ENCODE measurements around the gene UBXN2A. TPM values are rescaled to one million over a fixed set of nuclear protein-coding genes. Genes with fewer than 3 reads are reported as not detected.

UBXN2A gene
- total and polyA plus RNA-seq, 10 of the 15 experiments (the other 5 are each of a cell fraction or from before 2014, with no cell fraction given): 3.7 to 23.5 (median 14.6) TPM

DNA sequence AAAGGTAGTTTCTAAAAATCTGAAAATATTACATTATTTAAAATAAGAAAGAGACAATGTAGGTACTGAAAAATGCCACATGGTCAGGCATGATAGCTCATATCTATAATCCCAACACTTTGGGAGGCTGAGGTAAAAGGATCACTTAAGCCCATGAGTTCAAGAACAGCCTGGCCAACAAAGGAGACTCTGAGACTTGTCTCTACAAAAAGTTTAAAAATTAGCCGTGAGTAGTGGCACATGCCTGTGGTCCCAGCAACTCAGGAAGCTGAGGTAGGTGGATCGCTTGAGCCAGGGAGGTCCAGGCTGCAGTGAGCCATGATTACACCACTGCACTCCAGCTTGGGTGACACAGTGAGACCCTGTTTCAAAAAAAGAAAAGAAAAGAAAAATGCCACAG, 35.1 kb upstream of the UBXN2A start:
- CTCF ChIA-PET: interaction anchor here (0.6 to 1.3 kb wide), 3 partner anchors 13 to 81 kb away, joined by 3 to 5 read pairs (median 3); no protein-coding TSS in a partner anchor

DNA sequence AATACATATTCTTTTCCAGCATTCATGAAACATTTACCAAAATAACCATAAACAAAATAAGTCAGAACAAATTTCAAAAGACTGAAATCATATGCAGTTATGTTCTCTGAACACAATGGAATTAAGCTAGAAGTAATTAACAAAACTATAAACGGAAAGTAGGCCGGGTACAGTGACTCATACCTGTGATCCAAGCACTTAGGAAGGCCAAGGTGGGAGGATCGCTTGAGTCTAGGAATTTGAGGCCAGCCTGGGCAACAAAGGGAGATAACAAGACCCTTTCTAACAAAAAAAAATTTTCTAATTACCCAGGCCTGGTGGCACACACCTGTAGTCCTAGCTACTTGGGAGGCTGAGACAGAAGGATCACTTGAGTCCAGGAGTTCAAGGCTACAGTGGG, 28.2 kb upstream of the UBXN2A start:
- Histone ChIP-seq H3K4me1 (ENCODE audit: control insufficient read depth, insufficient read depth, low read length) (peaks cover 7% of the 10 kb centered on the region), H3K9me3 (replicated peaks; ENCODE audit: control insufficient read depth, insufficient read depth, low read length) (no peaks in the 10 kb centered on the region; the same call in 2 of the 3 replicates), H3K9ac (ENCODE audit: control insufficient read depth, insufficient read depth, low read length) (no peak overlapping the region), H3K36me3 (ENCODE audit: control insufficient read depth in 2 of 2, insufficient read depth in 2 of 2, low read length in 1 of 2) (no peaks in the 10 kb centered on the region; a peak in 1 of 4 replicates), H3K4me2 (ENCODE audit: control insufficient read depth, insufficient read depth) (no peak overlapping the region), H3K27me3 (replicated peaks in 1 of 2; ENCODE audit: control insufficient read depth in 2 of 2, insufficient read depth in 2 of 2, low read length in 1 of 2) (no peaks in the 10 kb centered on the region), H2AFZ (ENCODE audit: control insufficient read depth, low read depth, low read length) (no peak overlapping the region), H4K20me1 (ENCODE audit: control insufficient read depth, insufficient read depth) (no peaks in the 10 kb centered on the region), H3K79me2 (ENCODE audit: control insufficient read depth, insufficient read depth, low read length) (peaks cover 55% of the 10 kb centered on the region), H3K4me3 (no peak overlapping the region), H3K27ac (ENCODE audit: control insufficient read depth, insufficient read depth) (no peak overlapping the region)
- ChIA-PET POLR2A (interaction anchor here (1.3 to 1.5 kb wide), 2 partner anchors 11 to 30 kb away, joined by 3 read pairs; no protein-coding TSS in a partner anchor), CTCF (interaction anchor here (1.1 kb wide), 1 partner anchor 12 kb away, joined by 3 read pairs; no protein-coding TSS in a partner anchor), RAD21 (ENCODE audit: unreplicated experiment) (no interaction called here), SMC1A (ENCODE audit: uncharacterized antibody, unreplicated experiment) (interaction anchor here (1.1 kb wide), 1 partner anchor 10 kb away, joined by 3 read pairs; no protein-coding TSS in a partner anchor)
- in situ Hi-C loops (cut with MboI): no loop called here
- no TSS peak for BruUV-seq (replicated peaks)
- FAIRE-seq: no peak
- no peak for ATAC-seq
- DNase-seq (ENCODE audit: low read depth, low spot score): no peak
- 100% methylated on average over 3 of the region's 3 CpGs for WGBS (ENCODE audit: insufficient coverage, insufficient replicate concordance, low lambda C conversion rate, missing lambda C conversion rate)
- intact Hi-C loops (cut with micrococcal nuclease; ENCODE audit: unreplicated experiment): no loop called here
- no peak for TF ChIP-seq IKZF1 (conservative IDR thresholded peaks at IDR 0.05)
- TF ChIP-seq, protein P1, sequence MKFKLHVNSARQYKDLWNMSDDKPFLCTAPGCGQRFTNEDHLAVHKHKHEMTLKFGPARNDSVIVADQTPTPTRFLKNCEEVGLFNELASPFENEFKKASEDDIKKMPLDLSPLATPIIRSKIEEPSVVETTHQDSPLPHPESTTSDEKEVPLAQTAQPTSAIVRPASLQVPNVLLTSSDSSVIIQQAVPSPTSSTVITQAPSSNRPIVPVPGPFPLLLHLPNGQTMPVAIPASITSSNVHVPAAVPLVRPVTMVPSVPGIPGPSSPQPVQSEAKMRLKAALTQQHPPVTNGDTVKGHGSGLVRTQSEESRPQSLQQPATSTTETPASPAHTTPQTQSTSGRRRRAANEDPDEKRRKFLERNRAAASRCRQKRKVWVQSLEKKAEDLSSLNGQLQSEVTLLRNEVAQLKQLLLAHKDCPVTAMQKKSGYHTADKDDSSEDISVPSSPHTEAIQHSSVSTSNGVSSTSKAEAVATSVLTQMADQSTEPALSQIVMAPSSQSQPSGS (IDR thresholded peaks at IDR 0.05; ENCODE audit: low read length): no peak
- TF ChIP-seq BCL11A (IDR thresholded peaks at IDR 0.05; ENCODE audit: low read depth, low read length): no peak
- TF ChIP-seq POLR2A (IDR thresholded peaks at IDR 0.05; ENCODE audit: low read depth, low read length): no peak
- TF ChIP-seq ESRRA (IDR thresholded peaks at IDR 0.05; ENCODE audit: low read length): no peak
- TF ChIP-seq SUPT20H (IDR thresholded peaks at IDR 0.05; ENCODE audit: borderline replicate concordance, control insufficient read depth, low read depth, low read length): no peak
- no peak for TF ChIP-seq KDM1A (IDR thresholded peaks at IDR 0.05; ENCODE audit: borderline replicate concordance)
- no peak for TF ChIP-seq EZH2 (IDR thresholded peaks at IDR 0.05; ENCODE audit: borderline replicate concordance, control insufficient read depth, low read depth, low read length)
- no peak for TF ChIP-seq RCOR1 (conservative IDR thresholded peaks at IDR 0.05; ENCODE audit: low read depth, low read length)
- TF ChIP-seq HDAC6 (IDR thresholded peaks at IDR 0.05; ENCODE audit: unreplicated experiment): no peak
- no peak for TF ChIP-seq BHLHE40 (IDR thresholded peaks at IDR 0.05; ENCODE audit: borderline replicate concordance in 1 of 2, low read depth in 2 of 2, low read length in 1 of 2)
- TF ChIP-seq, protein P2, sequence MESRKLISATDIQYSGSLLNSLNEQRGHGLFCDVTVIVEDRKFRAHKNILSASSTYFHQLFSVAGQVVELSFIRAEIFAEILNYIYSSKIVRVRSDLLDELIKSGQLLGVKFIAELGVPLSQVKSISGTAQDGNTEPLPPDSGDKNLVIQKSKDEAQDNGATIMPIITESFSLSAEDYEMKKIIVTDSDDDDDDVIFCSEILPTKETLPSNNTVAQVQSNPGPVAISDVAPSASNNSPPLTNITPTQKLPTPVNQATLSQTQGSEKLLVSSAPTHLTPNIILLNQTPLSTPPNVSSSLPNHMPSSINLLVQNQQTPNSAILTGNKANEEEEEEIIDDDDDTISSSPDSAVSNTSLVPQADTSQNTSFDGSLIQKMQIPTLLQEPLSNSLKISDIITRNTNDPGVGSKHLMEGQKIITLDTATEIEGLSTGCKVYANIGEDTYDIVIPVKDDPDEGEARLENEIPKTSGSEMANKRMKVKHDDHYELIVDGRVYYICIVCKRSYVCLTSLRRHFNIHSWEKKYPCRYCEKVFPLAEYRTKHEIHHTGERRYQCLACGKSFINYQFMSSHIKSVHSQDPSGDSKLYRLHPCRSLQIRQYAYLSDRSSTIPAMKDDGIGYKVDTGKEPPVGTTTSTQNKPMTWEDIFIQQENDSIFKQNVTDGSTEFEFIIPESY (IDR thresholded peaks at IDR 0.05): no peak

More for the DNA sequence above, 35.1 kb upstream of the UBXN2A start:
- in situ Hi-C loops (cut with MboI) (no loop called here), intact Hi-C loops (cut with micrococcal nuclease; ENCODE audit: unreplicated experiment) (no loop called here)
- no peak for FAIRE-seq
- Histone ChIP-seq H3K36me3 (ENCODE audit: control insufficient read depth in 2 of 2, insufficient read depth in 2 of 2, low read length in 1 of 2) (no peaks in the 10 kb centered on the region; a peak in 1 of 4 replicates), H3K4me2 (ENCODE audit: control insufficient read depth, insufficient read depth) (no peak overlapping the region), H3K27me3 (replicated peaks in 1 of 2; ENCODE audit: control insufficient read depth in 2 of 2, insufficient read depth in 2 of 2, low read length in 1 of 2) (no peaks in the 10 kb centered on the region), H3K79me2 (ENCODE audit: control insufficient read depth, insufficient read depth, low read length) (peaks cover 41% of the 10 kb centered on the region), H3K9ac (ENCODE audit: control insufficient read depth, insufficient read depth, low read length) (no peak overlapping the region), H3K27ac (ENCODE audit: control insufficient read depth, insufficient read depth) (no peak overlapping the region), H2AFZ (ENCODE audit: control insufficient read depth, low read depth, low read length) (no peak overlapping the region), H3K4me3 (no peak overlapping the region), H3K9me3 (replicated peaks; ENCODE audit: control insufficient read depth, insufficient read depth, low read length) (no peaks in the 10 kb centered on the region; the same call in 2 of the 3 replicates), H4K20me1 (ENCODE audit: control insufficient read depth, insufficient read depth) (peaks cover 3% of the 10 kb centered on the region; the same call in 1 of the 2 replicates), H3K4me1 (ENCODE audit: control insufficient read depth, insufficient read depth, low read length) (no peaks in the 10 kb centered on the region)
- ATAC-seq: peak; percentile 62
- POLR2A ChIA-PET: interaction anchor here (0.7 to 1.0 kb wide), 3 partner anchors 10 to 22 kb away, joined by 3 to 4 read pairs (median 3); partner anchors contain the start of gene ATAD2B
- RAD21 ChIA-PET (ENCODE audit: unreplicated experiment): no interaction called here
- 71% methylated on average over 2 of the region's 2 CpGs for WGBS (ENCODE audit: insufficient coverage, insufficient replicate concordance, low lambda C conversion rate, missing lambda C conversion rate)
- DNase-seq (ENCODE audit: low read depth, low spot score): no peak
- no TSS peak for BruUV-seq (replicated peaks)
- no peak for TF ChIP-seq EP300 (IDR thresholded peaks at IDR 0.05; ENCODE audit: borderline replicate concordance in 1 of 2, control insufficient read depth in 1 of 2, low read depth in 2 of 2, low read length in 2 of 2)
- no peak for TF ChIP-seq ZNF217 (IDR thresholded peaks at IDR 0.05)
- TF ChIP-seq GABPA (IDR thresholded peaks at IDR 0.05; ENCODE audit: low read depth): no peak
- TF ChIP-seq DPF2 (IDR thresholded peaks at IDR 0.05): no peak
- no peak for TF ChIP-seq WRNIP1 (IDR thresholded peaks at IDR 0.05; ENCODE audit: borderline replicate concordance, low read depth, low read length)
- no peak for TF ChIP-seq POLR2A (IDR thresholded peaks at IDR 0.05; ENCODE audit: low read depth, low read length)
- SMC1A ChIA-PET (ENCODE audit: uncharacterized antibody, unreplicated experiment): interaction anchor here (1.2 kb wide), 1 partner anchor 20 kb away, joined by 3 read pairs; no protein-coding TSS in a partner anchor
